ENCODE results near the gene RPS15. TPM values are rescaled to one million over a fixed set of nuclear protein-coding genes. Genes with fewer than 3 reads are reported as not detected.

RPS15 gene
- total RNA-seq (2021; fragmentation: NEBNext Ultra II Directional; extraction: Animal tissue kit (Norgen Biotek cat#: 25700)) = 1,000 to 10,000 TPM; 1,047 to 1,358 (median 1,277) TPM
- long read RNA-seq, transcript RPS15-209 (4 exons, 510 nt) = major isoform, 1,071 of 1,303 reads
- long read RNA-seq, transcript RPS15-201 (4 exons, 534 nt) = minor isoform, 26 of 1,303 reads
- long read RNA-seq, transcript RPS15-210 (3 exons, 873 nt) = minor isoform, 160 of 1,303 reads
- long read RNA-seq, transcript RPS15-202 (4 exons, 467 nt) = minor isoform, 5 of 1,303 reads
- long read RNA-seq, partial matches to known transcripts = 7 of 1,303 reads
- long read RNA-seq, other reads (novel, unspliced or antisense) = 25 of 1,303 reads

- peaks cover 18% of the 10 kb centered on the region for H3K27me3 Mint-ChIP-seq (ENCODE audit: insufficient read depth)
- peaks cover 30% of the 10 kb centered on the region for H3K36me3 Mint-ChIP-seq (ENCODE audit: low read depth)
- H3K4me1 Mint-ChIP-seq (ENCODE audit: low read depth) = peaks cover 23% of the 10 kb centered on the region
- H3K4me3 Mint-ChIP-seq = peak within 1 kb of the TSS; percentile 96
- no peaks in the 10 kb centered on the region for H3K9me3 Mint-ChIP-seq
- TF ChIP-seq CTCF (IDR thresholded peaks at IDR 0.05) = peak; percentile 94
- peak within 1 kb of the TSS; percentile 99 for H3K27ac Mint-ChIP-seq
- DNase-seq = peak; percentile 92
Measured at GRCh38 chr19:1438035-1438932, at the start of gene RPS15. TSS of gene RPS15 (plus strand) at chr19:1438396. CDS start at chr19:1438426, 30 bp downstream.

- no peak for TF ChIP-seq CTCF (IDR thresholded peaks at IDR 0.05)
- no peak overlapping the region for H3K4me3 Mint-ChIP-seq
- H3K4me1 Mint-ChIP-seq (ENCODE audit: low read depth) = peaks cover 7% of the 10 kb centered on the region; the same call in 1 of the 2 replicates
- H3K27ac Mint-ChIP-seq = no peak overlapping the region
- peaks cover 1% of the 10 kb centered on the region; the same call in 1 of the 2 replicates for H3K27me3 Mint-ChIP-seq (ENCODE audit: insufficient read depth)
- DNase-seq = no peak
- no peaks in the 10 kb centered on the region for H3K9me3 Mint-ChIP-seq
- peaks cover 21% of the 10 kb centered on the region for H3K36me3 Mint-ChIP-seq (ENCODE audit: low read depth)
Measured at GRCh38 chr19:1388637-1389026, 49.6 kb upstream of the RPS15 start.

- peaks cover 21% of the 10 kb centered on the region for H3K36me3 Mint-ChIP-seq (ENCODE audit: low read depth)
- no peak for DNase-seq
- TF ChIP-seq CTCF (IDR thresholded peaks at IDR 0.05) = no peak
- H3K4me1 Mint-ChIP-seq (ENCODE audit: low read depth) = peaks cover 5% of the 10 kb centered on the region; the same call in 1 of the 2 replicates
- H3K27ac Mint-ChIP-seq = no peak overlapping the region
- no peaks in the 10 kb centered on the region for H3K9me3 Mint-ChIP-seq
- peaks cover 1% of the 10 kb centered on the region; the same call in 1 of the 2 replicates for H3K27me3 Mint-ChIP-seq (ENCODE audit: insufficient read depth)
- no peak overlapping the region for H3K4me3 Mint-ChIP-seq
Measured at GRCh38 chr19:1389033-1389940, 48.9 kb upstream of the RPS15 start.

GRCh38 chr19:1390890-1391423 lies 47.2 kb upstream of the RPS15 start:
- no peak overlapping the region for H3K4me3 Mint-ChIP-seq
- H3K4me1 Mint-ChIP-seq (ENCODE audit: low read depth) = no peaks in the 10 kb centered on the region
- no peak for DNase-seq
- H3K27me3 Mint-ChIP-seq (ENCODE audit: insufficient read depth) = no peaks in the 10 kb centered on the region
- peaks cover 21% of the 10 kb centered on the region for H3K36me3 Mint-ChIP-seq (ENCODE audit: low read depth)
- TF ChIP-seq CTCF (IDR thresholded peaks at IDR 0.05) = no peak
- H3K9me3 Mint-ChIP-seq = no peaks in the 10 kb centered on the region
- H3K27ac Mint-ChIP-seq = no peak overlapping the region

- DNase-seq = no peak
- no peaks in the 10 kb centered on the region for H3K27me3 Mint-ChIP-seq (ENCODE audit: insufficient read depth)
- H3K4me3 Mint-ChIP-seq = no peak overlapping the region
- no peak; the same call in 1 of the 2 replicates for TF ChIP-seq CTCF (IDR thresholded peaks at IDR 0.05)
- H3K36me3 Mint-ChIP-seq (ENCODE audit: low read depth) = peaks cover 21% of the 10 kb centered on the region
- no peaks in the 10 kb centered on the region for H3K4me1 Mint-ChIP-seq (ENCODE audit: low read depth)
- H3K9me3 Mint-ChIP-seq = no peaks in the 10 kb centered on the region
- no peak overlapping the region for H3K27ac Mint-ChIP-seq
Measured at GRCh38 chr19:1392407-1392806, 45.8 kb upstream of the RPS15 start.
